Esophagus squamous epithelium (tissue), 5 donors: ENCODE measurements around the gene PARD3. TPM values are rescaled to one million over a fixed set of nuclear protein-coding genes. Genes with fewer than 3 reads are reported as not detected.

Source experiments
- DNase-seq: peaks from one replicate; lab custom pipeline; 2025; lab: John Stamatoyannopoulos, UW
- H3K27ac ChIP-seq, 4 donors: fragments of 200-600 bp; sonication (generic); one replicate each; pipeline ENCODE4 v1.5.1; 2016 to 2019; ENCODE audit warnings: mild to moderate bottlenecking in 1 of 4
- H3K27me3 ChIP-seq, 4 donors: fragments of 200-600 bp; sonication (generic); 1 replicate in 3 of 4; 2 replicates in 1 of 4; pipeline versions ENCODE4 v1.5.1 to v1.6.0; 2017 to 2021; ENCODE audit warnings: antibody characterized with exemption in 1 of 4
- H3K36me3 ChIP-seq, 3 donors: fragments of 200-600 bp; sonication (generic); one replicate each; pipeline ENCODE4 v1.5.1; 2016 to 2019
- H3K4me1 ChIP-seq, 3 donors: fragments of 200-600 bp; sonication (generic); one replicate each; pipeline ENCODE4 v1.5.1; 2017 to 2019
- H3K4me3 ChIP-seq, 4 donors: fragments of 200-600 bp; sonication (generic); 1 replicate in 3 of 4; 2 replicates in 1 of 4; pipeline ENCODE4 v1.5.1; 2016 to 2019; ENCODE audit warnings: mild to moderate bottlenecking in 2 of 4, moderate library complexity in 1 of 4
- H3K9me3 ChIP-seq, 3 donors: fragments of 200-600 bp; sonication (generic); one replicate each; pipeline ENCODE4 v1.5.1; 2016 to 2019
- POLR2A ChIP-seq, 4 donors: fragments of 450-650 bp; IDR thresholded peaks; one replicate each; pipeline ENCODE4 v1.6.1; 2017; ENCODE audit warnings: antibody characterized with exemption in 4 of 4, mild to moderate bottlenecking in 4 of 4, moderate library complexity in 3 of 4
- WGBS, 2 donors: methylation state at CpG; one replicate each; pipeline ENCODE4 v1.1.5; 2018; 5-methylcytosine and 5-hydroxymethylcytosine counted together
- intact Hi-C: fragments of 100-400 bp; cut with DNase I; formaldehyde crosslinking; loops from one replicate; pipeline ENCODE4 v1.15.0; 2022
- total RNA-seq, 4 donors: library from RNA; depleted of rRNA; stranded (reverse); fragments of >200 nt; gene quantifications; one replicate each; pipeline ENCODE4 v1.1.0, GENCODE V29; 2016
- TF ChIP-seq, protein P1 (sequence below), 6 experiments: fragments of 450-650 bp in 4 of 6; fragments of 200-600 bp in 2 of 6; sonication (generic) in 2 of 6; IDR thresholded peaks; one replicate each; pipeline ENCODE4 v1.5.1; 2016 to 2019; ENCODE audit warnings: antibody characterized with exemption in 6 of 6, mild to moderate bottlenecking in 4 of 6, moderate library complexity in 4 of 6
- donor health status: DM: yes; HTN: yes; CAD: no.

Gene PARD3
- total RNA-seq, 4 donors from 2014 or later, result 57.3 to 114 (median 81.7) TPM

- Histone ChIP-seq H3K4me1 (peaks cover 0 to 11% (median 9%) of the 10 kb centered on the region in 3 donors), H3K27me3 (no peaks in the 10 kb centered on the region), H3K36me3 (no peaks in the 10 kb centered on the region), H3K4me3 (no peak overlapping the region), H3K9me3 (no peaks in the 10 kb centered on the region), H3K27ac (no peak overlapping the region)
- no peak for DNase-seq
- 38 to 80% methylated on average over 1 of the region's 1 CpG for WGBS, 2 donors
- no peak for TF ChIP-seq POLR2A (IDR thresholded peaks at IDR 0.05)
- TF ChIP-seq, protein P1, sequence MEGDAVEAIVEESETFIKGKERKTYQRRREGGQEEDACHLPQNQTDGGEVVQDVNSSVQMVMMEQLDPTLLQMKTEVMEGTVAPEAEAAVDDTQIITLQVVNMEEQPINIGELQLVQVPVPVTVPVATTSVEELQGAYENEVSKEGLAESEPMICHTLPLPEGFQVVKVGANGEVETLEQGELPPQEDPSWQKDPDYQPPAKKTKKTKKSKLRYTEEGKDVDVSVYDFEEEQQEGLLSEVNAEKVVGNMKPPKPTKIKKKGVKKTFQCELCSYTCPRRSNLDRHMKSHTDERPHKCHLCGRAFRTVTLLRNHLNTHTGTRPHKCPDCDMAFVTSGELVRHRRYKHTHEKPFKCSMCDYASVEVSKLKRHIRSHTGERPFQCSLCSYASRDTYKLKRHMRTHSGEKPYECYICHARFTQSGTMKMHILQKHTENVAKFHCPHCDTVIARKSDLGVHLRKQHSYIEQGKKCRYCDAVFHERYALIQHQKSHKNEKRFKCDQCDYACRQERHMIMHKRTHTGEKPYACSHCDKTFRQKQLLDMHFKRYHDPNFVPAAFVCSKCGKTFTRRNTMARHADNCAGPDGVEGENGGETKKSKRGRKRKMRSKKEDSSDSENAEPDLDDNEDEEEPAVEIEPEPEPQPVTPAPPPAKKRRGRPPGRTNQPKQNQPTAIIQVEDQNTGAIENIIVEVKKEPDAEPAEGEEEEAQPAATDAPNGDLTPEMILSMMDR (IDR thresholded peaks at IDR 0.05), result no peak
- intact Hi-C loops, result no loop called here
Measured at GRCh38 chr10:34152434-34152833, 662.7 kb downstream of the PARD3 start.

GRCh38 chr10:34151931-34152330, 663.2 kb downstream of the PARD3 start:
- H3K36me3 ChIP-seq, result no peaks in the 10 kb centered on the region
- H3K9me3 ChIP-seq, result no peaks in the 10 kb centered on the region
- no peak overlapping the region for H3K4me3 ChIP-seq
- peaks cover 0 to 6% (median 4%) of the 10 kb centered on the region in 3 donors for H3K4me1 ChIP-seq
- intact Hi-C loops, result no loop called here
- no peak overlapping the region for H3K27ac ChIP-seq
- H3K27me3 ChIP-seq, result no peaks in the 10 kb centered on the region
- no peak for DNase-seq
- no peak for TF ChIP-seq POLR2A (IDR thresholded peaks at IDR 0.05)
- TF ChIP-seq, protein P1 (IDR thresholded peaks at IDR 0.05), result no peak
- 47 to 74% methylated on average over 1 of the region's 1 CpG for WGBS, 2 donors

DNA sequence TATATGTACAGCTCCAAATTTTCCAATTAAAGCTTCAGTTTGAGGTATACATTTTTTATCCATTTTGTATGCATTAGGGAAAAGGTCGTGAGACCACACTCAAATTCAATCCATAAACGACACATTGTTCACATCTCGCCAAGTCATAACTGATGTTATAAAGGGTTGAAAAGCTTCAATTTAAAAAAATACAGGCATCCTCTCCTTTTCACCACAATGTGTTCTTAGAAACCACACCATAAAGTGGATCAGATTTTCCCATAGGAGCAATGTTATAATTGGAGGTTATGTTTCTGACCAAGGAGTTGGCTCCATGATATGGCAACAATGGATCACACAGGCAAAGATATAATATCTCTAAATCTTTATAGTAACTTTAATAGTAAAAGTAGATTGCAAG, 663.6 kb downstream of the PARD3 start:
- peaks cover 0 to 2% (median 1%) of the 10 kb centered on the region in 3 donors for H3K4me1 ChIP-seq
- intact Hi-C loops, result no loop called here
- no peaks in the 10 kb centered on the region for H3K9me3 ChIP-seq
- DNase-seq, result no peak
- WGBS, 2 donors, result 83 to 90% methylated on average over 3 of the region's 3 CpGs
- H3K27me3 ChIP-seq, result no peaks in the 10 kb centered on the region
- no peak for TF ChIP-seq POLR2A (IDR thresholded peaks at IDR 0.05)
- TF ChIP-seq, protein P1 (IDR thresholded peaks at IDR 0.05), result no peak
- H3K27ac ChIP-seq, result no peak overlapping the region
- H3K4me3 ChIP-seq, result no peak overlapping the region
- no peaks in the 10 kb centered on the region for H3K36me3 ChIP-seq

GRCh38 chr10:34150103-34150502, 665.0 kb downstream of the PARD3 start:
- intact Hi-C loops, result no loop called here
- H3K9me3 ChIP-seq, result no peaks in the 10 kb centered on the region
- no peak for TF ChIP-seq POLR2A (IDR thresholded peaks at IDR 0.05)
- TF ChIP-seq, protein P1 (IDR thresholded peaks at IDR 0.05), result no peak
- H3K27ac ChIP-seq, result no peak overlapping the region
- no peaks in the 10 kb centered on the region for H3K4me1 ChIP-seq
- no peak overlapping the region for H3K4me3 ChIP-seq
- no peaks in the 10 kb centered on the region for H3K27me3 ChIP-seq
- no peak for DNase-seq
- no peaks in the 10 kb centered on the region for H3K36me3 ChIP-seq
- 81 to 86% methylated on average over 3 of the region's 3 CpGs for WGBS, 2 donors

DNA sequence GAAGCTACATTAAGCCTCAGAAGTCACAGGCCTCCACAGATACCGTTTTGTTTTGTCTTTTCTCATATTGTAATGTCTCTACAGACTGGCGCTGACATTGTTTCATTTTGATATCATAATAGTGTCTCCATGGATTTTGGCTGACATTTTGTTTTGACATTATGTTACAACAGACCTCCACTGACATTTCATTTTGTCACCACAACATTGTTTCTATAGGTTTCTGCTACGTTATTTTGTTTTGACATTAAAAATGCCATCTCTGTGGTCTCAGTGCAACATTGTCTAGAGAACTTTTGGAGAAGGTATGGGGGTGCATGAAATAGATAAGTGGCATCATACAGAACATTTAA, 666.8 kb downstream of the PARD3 start:
- no peak for DNase-seq
- 72 to 93% methylated on average over 3 of the region's 3 CpGs for WGBS, 2 donors
- no peak overlapping the region for H3K4me3 ChIP-seq
- no peaks in the 10 kb centered on the region for H3K36me3 ChIP-seq
- no peaks in the 10 kb centered on the region for H3K4me1 ChIP-seq
- TF ChIP-seq, protein P1 (IDR thresholded peaks at IDR 0.05), result no peak
- no peak for TF ChIP-seq POLR2A (IDR thresholded peaks at IDR 0.05)
- no peak overlapping the region for H3K27ac ChIP-seq
- no peaks in the 10 kb centered on the region for H3K27me3 ChIP-seq
- intact Hi-C loops, result no loop called here
- H3K9me3 ChIP-seq, result no peaks in the 10 kb centered on the region
